GM19395 (cell line): ENCODE measurements around the gene KISS1R.

Experiments used
- ATAC-seq: cut with Tn5 transposase; IDR thresholded peaks from one replicate; pipeline ENCODE4 v1.9.1; 2021; ENCODE audit warnings: mild to moderate bottlenecking, moderate library complexity; ENCODE audit not compliant: unreplicated experiment

KISS1R gene

GRCh38 chr19:934865-935479 lies 17.8 kb downstream of the KISS1R start:
- ATAC-seq: no peak

- ATAC-seq: no peak
Observed at GRCh38 chr19:936175-936546, 19.0 kb downstream of the KISS1R start.

GRCh38 chr19:937259-937694 lies 20.1 kb downstream of the KISS1R start:
- ATAC-seq: no peak

- no peak for ATAC-seq
Observed at GRCh38 chr19:938233-938923, 21.2 kb downstream of the KISS1R start.

GRCh38 chr19:939439-939838 lies 22.3 kb downstream of the KISS1R start:
- no peak for ATAC-seq

- ATAC-seq: no peak
Observed at GRCh38 chr19:939922-940321, 22.8 kb downstream of the KISS1R start.

GRCh38 chr19:940591-941291 lies 23.6 kb downstream of the KISS1R start:
- ATAC-seq: no peak

GRCh38 chr19:941292-942132 lies 24.4 kb downstream of the KISS1R start:
- no peak for ATAC-seq

- no peak for ATAC-seq
Observed at GRCh38 chr19:942133-942645, 25.1 kb downstream of the KISS1R start.

GRCh38 chr19:943551-944170 lies 26.5 kb downstream of the KISS1R start:
- no peak for ATAC-seq

GRCh38 chr19:944171-944567 lies 27.0 kb downstream of the KISS1R start:
- no peak for ATAC-seq

GRCh38 chr19:944663-945241 lies 27.6 kb downstream of the KISS1R start:
- ATAC-seq: no peak

- ATAC-seq: no peak
Observed at GRCh38 chr19:945401-946252, 28.5 kb downstream of the KISS1R start.

- peak; percentile 24 for ATAC-seq
Observed at GRCh38 chr19:947090-947706, 30.1 kb downstream of the KISS1R start.

- ATAC-seq: peak; percentile 62
Observed at GRCh38 chr19:947707-948539, 30.8 kb downstream of the KISS1R start.

- no peak for ATAC-seq
Observed at GRCh38 chr19:948842-949496, 31.8 kb downstream of the KISS1R start.

- ATAC-seq: no peak
Observed at GRCh38 chr19:950352-951066, 33.4 kb downstream of the KISS1R start.
